GM10248 (cell line): ENCODE measurements around the gene KCND2.

Experiments
- CTCF ChIA-PET: fragments of 300-600 bp; sonication (Branson Sonifier 250); formaldehyde crosslinking; extraction: SDS; loops from one replicate; lab custom pipeline; 2021; ENCODE audit warnings: antibody characterized with exemption; lab: Yijun Ruan, JAX
- POLR2A ChIA-PET: fragments of 350-650 bp; sonication (Branson Sonifier 250); formaldehyde crosslinking; extraction: SDS; loops from one replicate; lab custom pipeline; 2020; ENCODE audit warnings: antibody characterized with exemption; lab: Yijun Ruan, JAX
- DNase-seq: peaks from one replicate; pipeline ENCODE4 v3.0.0; 2012; ENCODE audit errors: extremely low spot score
- TF ChIP-seq, protein P1 (sequence below): IDR thresholded peaks from 2 replicates; pipeline ENCODE4 v1.5.1; 2012; ENCODE audit warnings: mild to moderate bottlenecking, low read depth; ENCODE audit errors: extremely low read depth, missing control alignments, control extremely low read depth

KCND2 gene

GRCh38 chr7:120472892-120473291, 199.9 kb downstream of the KCND2 start:
- POLR2A ChIA-PET = no interaction called here
- TF ChIP-seq, protein P1, sequence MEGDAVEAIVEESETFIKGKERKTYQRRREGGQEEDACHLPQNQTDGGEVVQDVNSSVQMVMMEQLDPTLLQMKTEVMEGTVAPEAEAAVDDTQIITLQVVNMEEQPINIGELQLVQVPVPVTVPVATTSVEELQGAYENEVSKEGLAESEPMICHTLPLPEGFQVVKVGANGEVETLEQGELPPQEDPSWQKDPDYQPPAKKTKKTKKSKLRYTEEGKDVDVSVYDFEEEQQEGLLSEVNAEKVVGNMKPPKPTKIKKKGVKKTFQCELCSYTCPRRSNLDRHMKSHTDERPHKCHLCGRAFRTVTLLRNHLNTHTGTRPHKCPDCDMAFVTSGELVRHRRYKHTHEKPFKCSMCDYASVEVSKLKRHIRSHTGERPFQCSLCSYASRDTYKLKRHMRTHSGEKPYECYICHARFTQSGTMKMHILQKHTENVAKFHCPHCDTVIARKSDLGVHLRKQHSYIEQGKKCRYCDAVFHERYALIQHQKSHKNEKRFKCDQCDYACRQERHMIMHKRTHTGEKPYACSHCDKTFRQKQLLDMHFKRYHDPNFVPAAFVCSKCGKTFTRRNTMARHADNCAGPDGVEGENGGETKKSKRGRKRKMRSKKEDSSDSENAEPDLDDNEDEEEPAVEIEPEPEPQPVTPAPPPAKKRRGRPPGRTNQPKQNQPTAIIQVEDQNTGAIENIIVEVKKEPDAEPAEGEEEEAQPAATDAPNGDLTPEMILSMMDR = no peak

DNA sequence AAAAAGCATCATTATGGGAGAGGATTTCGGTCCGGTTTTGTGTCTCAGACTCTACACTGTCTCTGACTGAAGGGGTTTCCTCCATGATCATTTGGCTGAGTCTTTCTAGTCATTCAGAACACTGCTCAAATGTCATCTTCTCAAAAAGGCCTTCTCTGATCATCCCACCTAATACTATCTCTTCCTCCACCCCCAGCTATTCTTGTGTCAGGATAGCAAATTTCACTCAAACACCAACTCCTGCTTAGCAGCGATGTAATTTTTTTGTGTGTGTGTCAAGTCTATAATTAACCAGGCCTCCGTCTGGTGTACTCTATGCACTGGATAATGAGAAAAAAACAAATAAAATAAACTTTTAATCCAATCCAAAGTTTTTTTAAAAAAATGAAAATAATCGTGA, 200.4 kb downstream of the KCND2 start:
- DNase-seq = no peak
- CTCF ChIA-PET = interaction anchor here (1.0 to 1.8 kb wide), 6 partner anchors 9 to 45 kb away, joined by 3 to 7 read pairs (median 4); no protein-coding TSS in a partner anchor
- POLR2A ChIA-PET = no interaction called here
- TF ChIP-seq, protein P1 = no peak

More at GRCh38 chr7:120472892-120473291, 199.9 kb downstream of the KCND2 start:
- no peak for DNase-seq
- CTCF ChIA-PET = interaction anchor here (1.0 to 1.8 kb wide), 5 partner anchors 9 to 46 kb away, joined by 3 to 7 read pairs (median 6); no protein-coding TSS in a partner anchor

DNA sequence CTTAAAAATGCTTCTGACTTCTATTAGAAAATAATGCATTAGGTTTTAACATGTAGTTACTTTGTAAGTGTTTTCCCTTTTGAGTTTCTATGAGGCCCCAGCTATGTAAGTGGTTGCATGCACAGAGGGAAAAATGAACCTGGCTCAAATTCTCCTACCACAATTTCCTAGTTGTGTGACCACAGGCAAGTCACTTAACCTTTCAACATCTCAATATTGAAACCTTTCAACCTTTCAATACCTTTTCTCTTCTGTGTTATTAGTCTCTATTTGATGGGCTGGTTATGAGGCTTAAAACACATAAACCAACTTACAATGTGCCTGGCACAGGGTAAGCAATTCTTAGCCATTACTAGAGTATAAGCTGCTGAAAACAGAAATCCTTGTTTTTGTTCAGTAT, 203.0 kb downstream of the KCND2 start:
- CTCF ChIA-PET = interaction anchor here (1.5 to 2.3 kb wide), 3 partner anchors 10 to 114 kb away, joined by 3 to 13 read pairs (median 4); no protein-coding TSS in a partner anchor
- no peak for DNase-seq
- TF ChIP-seq, protein P1 = no peak
- POLR2A ChIA-PET = interaction anchor here (0.9 kb wide), 1 partner anchor 115 kb away, joined by 4 read pairs; no protein-coding TSS in a partner anchor

DNA sequence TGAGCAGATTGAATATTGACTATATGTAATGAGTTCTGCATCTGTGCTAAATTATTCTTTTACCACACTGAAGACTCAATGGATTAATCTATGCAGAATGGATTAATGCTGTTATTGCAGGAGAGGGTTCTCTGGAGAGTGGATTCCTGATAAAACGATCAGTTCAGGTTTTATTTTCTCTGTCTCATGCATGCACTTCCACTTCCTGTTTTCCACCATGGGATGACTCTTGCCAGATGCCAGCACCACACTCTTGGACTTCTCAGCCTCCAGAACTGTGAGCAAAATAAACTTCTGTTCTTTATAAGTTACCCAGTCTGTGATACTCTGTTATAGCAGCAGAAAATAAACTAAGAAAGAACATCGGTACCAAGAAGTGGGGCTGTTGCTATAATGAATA, 207.5 kb downstream of the KCND2 start:
- no peak for DNase-seq
- CTCF ChIA-PET = no interaction called here
- POLR2A ChIA-PET = interaction anchor here (0.6 kb wide), 1 partner anchor 60 kb away, joined by 3 read pairs; no protein-coding TSS in a partner anchor
- TF ChIP-seq, protein P1 = no peak

DNA sequence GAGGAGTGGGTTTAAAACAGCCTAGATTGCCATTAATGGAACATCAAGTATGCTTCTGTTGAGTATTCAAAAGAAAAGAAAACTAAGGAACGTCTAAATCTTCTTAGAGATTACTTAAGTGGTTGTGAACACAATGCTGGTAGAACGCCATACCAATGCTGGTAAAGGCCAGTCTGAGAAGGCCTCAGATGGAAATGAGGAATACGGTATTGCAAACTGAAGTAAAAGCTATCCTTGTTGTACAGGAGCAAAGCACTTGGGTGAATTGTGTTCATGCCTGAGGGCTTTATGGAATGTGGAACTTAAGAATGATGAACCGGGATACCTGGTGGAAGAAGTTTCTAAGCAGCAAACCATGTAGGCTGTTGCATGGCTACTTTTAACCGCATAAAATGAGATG, 208.0 kb downstream of the KCND2 start:
- ChIA-PET CTCF (interaction anchor here (0.7 to 2.7 kb wide), 4 partner anchors 9 to 21 kb away, joined by 3 to 10 read pairs (median 5); no protein-coding TSS in a partner anchor), POLR2A (no interaction called here)
- DNase-seq = no peak
- TF ChIP-seq, protein P1 = no peak

GRCh38 chr7:120486164-120486563, 213.2 kb downstream of the KCND2 start:
- no peak for DNase-seq
- ChIA-PET CTCF (interaction anchor here (0.9 to 2.6 kb wide), 4 partner anchors 10 to 16 kb away, joined by 3 to 13 read pairs (median 7); no protein-coding TSS in a partner anchor), POLR2A (no interaction called here)
- TF ChIP-seq, protein P1 = no peak
